ENCODE data around the gene ACP5.

The ACP5 gene

DNA sequence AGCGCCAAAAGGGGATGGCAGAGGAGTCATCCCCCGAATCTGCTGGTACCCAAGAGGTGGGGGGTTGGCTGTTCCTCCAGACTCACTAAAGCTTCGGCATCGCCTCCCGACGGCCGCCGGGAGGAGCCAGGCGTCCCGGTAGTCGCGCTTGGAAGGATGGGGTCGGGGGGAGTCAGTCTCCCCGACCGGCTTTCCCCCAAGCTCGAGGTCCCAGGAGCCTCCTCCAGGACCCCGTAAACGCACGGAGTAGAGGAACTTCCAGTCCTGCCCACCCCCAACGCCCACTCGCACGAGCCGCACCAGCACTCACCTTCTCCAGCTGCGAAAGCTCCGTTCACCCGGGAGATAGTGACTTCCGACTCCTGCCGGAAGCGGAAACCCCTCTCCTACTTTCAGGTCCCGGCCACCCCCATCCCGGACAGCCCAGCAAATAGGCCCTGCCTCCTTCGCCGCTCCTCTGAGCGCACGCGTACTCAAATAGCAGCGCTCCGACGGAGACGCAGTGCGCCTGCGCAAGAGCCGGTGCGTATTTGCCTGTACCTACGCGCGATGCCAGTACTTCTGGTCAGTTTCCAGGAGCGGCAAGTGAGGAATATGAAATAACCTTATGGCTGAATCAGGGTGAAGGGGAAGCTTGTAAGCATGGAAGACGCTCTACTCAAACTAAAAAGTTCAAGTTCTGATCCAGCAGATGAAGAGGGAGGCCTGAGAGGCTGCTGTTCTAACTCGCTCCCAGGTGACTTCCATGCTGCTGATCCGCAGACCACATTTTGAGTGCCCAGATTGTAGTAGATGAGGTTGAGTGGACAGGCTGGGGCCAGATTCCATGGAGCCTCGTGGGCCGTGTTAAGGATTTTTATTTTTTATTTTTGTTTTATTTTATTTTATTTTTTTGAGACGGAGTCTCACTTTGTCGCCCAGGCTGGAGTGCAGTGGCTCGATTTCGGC lies 18.3 kb downstream of the ACP5 start, which contains the start of gene ELOF1 (continued):
- TF ChIP-seq KLF16 (tag by site-specific recombination; IDR thresholded peaks at IDR 0.05): peak; percentile 61
- TF ChIP-seq WT1 (tag by site-specific recombination; IDR thresholded peaks at IDR 0.05): no peak
- peak; percentile 98 for TF ChIP-seq ZNF341 (tag by site-specific recombination; IDR thresholded peaks at IDR 0.05; ENCODE audit: low read depth)
- 0 out of 2 replicates have a peak, but pooled peaks have one; percentile 7 for TF ChIP-seq GLIS1 (tag by site-specific recombination; IDR thresholded peaks at IDR 0.05)
- TF ChIP-seq, protein P1, sequence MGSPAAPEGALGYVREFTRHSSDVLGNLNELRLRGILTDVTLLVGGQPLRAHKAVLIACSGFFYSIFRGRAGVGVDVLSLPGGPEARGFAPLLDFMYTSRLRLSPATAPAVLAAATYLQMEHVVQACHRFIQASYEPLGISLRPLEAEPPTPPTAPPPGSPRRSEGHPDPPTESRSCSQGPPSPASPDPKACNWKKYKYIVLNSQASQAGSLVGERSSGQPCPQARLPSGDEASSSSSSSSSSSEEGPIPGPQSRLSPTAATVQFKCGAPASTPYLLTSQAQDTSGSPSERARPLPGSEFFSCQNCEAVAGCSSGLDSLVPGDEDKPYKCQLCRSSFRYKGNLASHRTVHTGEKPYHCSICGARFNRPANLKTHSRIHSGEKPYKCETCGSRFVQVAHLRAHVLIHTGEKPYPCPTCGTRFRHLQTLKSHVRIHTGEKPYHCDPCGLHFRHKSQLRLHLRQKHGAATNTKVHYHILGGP (tag by site-specific recombination; IDR thresholded peaks at IDR 0.05): no peak
- no peak for TF ChIP-seq ZNF571 (tag by site-specific recombination; IDR thresholded peaks at IDR 0.05)
- peak; percentile 95 for TF ChIP-seq PRDM1 (tag by site-specific recombination; IDR thresholded peaks at IDR 0.05)
- TF ChIP-seq, protein P2, sequence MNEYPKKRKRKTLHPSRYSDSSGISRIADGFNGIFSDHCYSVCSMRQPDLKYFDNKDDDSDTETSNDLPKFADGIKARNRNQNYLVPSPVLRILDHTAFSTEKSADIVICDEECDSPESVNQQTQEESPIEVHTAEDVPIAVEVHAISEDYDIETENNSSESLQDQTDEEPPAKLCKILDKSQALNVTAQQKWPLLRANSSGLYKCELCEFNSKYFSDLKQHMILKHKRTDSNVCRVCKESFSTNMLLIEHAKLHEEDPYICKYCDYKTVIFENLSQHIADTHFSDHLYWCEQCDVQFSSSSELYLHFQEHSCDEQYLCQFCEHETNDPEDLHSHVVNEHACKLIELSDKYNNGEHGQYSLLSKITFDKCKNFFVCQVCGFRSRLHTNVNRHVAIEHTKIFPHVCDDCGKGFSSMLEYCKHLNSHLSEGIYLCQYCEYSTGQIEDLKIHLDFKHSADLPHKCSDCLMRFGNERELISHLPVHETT (tag by site-specific recombination; IDR thresholded peaks at IDR 0.05): 0 out of 2 replicates have a peak, but pooled peaks have one; percentile 57
- TF ChIP-seq ZNF140 (tag by site-specific recombination; IDR thresholded peaks at IDR 0.05): no peak
- TF ChIP-seq SP2 (tag by site-specific recombination; IDR thresholded peaks at IDR 0.05): peak; percentile 94
- TF ChIP-seq ZNF335 (tag by site-specific recombination; conservative IDR thresholded peaks at IDR 0.05): peak; percentile 78
- TF ChIP-seq, protein P3, sequence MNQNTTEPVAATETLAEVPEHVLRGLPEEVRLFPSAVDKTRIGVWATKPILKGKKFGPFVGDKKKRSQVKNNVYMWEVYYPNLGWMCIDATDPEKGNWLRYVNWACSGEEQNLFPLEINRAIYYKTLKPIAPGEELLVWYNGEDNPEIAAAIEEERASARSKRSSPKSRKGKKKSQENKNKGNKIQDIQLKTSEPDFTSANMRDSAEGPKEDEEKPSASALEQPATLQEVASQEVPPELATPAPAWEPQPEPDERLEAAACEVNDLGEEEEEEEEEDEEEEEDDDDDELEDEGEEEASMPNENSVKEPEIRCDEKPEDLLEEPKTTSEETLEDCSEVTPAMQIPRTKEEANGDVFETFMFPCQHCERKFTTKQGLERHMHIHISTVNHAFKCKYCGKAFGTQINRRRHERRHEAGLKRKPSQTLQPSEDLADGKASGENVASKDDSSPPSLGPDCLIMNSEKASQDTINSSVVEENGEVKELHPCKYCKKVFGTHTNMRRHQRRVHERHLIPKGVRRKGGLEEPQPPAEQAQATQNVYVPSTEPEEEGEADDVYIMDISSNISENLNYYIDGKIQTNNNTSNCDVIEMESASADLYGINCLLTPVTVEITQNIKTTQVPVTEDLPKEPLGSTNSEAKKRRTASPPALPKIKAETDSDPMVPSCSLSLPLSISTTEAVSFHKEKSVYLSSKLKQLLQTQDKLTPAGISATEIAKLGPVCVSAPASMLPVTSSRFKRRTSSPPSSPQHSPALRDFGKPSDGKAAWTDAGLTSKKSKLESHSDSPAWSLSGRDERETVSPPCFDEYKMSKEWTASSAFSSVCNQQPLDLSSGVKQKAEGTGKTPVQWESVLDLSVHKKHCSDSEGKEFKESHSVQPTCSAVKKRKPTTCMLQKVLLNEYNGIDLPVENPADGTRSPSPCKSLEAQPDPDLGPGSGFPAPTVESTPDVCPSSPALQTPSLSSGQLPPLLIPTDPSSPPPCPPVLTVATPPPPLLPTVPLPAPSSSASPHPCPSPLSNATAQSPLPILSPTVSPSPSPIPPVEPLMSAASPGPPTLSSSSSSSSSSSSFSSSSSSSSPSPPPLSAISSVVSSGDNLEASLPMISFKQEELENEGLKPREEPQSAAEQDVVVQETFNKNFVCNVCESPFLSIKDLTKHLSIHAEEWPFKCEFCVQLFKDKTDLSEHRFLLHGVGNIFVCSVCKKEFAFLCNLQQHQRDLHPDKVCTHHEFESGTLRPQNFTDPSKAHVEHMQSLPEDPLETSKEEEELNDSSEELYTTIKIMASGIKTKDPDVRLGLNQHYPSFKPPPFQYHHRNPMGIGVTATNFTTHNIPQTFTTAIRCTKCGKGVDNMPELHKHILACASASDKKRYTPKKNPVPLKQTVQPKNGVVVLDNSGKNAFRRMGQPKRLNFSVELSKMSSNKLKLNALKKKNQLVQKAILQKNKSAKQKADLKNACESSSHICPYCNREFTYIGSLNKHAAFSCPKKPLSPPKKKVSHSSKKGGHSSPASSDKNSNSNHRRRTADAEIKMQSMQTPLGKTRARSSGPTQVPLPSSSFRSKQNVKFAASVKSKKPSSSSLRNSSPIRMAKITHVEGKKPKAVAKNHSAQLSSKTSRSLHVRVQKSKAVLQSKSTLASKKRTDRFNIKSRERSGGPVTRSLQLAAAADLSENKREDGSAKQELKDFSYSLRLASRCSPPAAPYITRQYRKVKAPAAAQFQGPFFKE (tag by site-specific recombination; IDR thresholded peaks at IDR 0.05; ENCODE audit: borderline replicate concordance): no peak
- TF ChIP-seq MZF1 (tag by site-specific recombination; IDR thresholded peaks at IDR 0.05; ENCODE audit: borderline replicate concordance): 0 out of 2 replicates have a peak, but pooled peaks have one; percentile 27
- TF ChIP-seq ZNF629 (tag by site-specific recombination; IDR thresholded peaks at IDR 0.05): peak; percentile 52
- peak; percentile 71 for TF ChIP-seq ZNF10 (tag by site-specific recombination; IDR thresholded peaks at IDR 0.05)
- TF ChIP-seq ZNF350 (tag by site-specific recombination; IDR thresholded peaks at IDR 0.05): no peak
- TF ChIP-seq ZNF585B (tag by site-specific recombination; IDR thresholded peaks at IDR 0.05): no peak
- TF ChIP-seq ZBTB48 (tag by site-specific recombination; IDR thresholded peaks at IDR 0.05): no peak
- TF ChIP-seq, protein P4, sequence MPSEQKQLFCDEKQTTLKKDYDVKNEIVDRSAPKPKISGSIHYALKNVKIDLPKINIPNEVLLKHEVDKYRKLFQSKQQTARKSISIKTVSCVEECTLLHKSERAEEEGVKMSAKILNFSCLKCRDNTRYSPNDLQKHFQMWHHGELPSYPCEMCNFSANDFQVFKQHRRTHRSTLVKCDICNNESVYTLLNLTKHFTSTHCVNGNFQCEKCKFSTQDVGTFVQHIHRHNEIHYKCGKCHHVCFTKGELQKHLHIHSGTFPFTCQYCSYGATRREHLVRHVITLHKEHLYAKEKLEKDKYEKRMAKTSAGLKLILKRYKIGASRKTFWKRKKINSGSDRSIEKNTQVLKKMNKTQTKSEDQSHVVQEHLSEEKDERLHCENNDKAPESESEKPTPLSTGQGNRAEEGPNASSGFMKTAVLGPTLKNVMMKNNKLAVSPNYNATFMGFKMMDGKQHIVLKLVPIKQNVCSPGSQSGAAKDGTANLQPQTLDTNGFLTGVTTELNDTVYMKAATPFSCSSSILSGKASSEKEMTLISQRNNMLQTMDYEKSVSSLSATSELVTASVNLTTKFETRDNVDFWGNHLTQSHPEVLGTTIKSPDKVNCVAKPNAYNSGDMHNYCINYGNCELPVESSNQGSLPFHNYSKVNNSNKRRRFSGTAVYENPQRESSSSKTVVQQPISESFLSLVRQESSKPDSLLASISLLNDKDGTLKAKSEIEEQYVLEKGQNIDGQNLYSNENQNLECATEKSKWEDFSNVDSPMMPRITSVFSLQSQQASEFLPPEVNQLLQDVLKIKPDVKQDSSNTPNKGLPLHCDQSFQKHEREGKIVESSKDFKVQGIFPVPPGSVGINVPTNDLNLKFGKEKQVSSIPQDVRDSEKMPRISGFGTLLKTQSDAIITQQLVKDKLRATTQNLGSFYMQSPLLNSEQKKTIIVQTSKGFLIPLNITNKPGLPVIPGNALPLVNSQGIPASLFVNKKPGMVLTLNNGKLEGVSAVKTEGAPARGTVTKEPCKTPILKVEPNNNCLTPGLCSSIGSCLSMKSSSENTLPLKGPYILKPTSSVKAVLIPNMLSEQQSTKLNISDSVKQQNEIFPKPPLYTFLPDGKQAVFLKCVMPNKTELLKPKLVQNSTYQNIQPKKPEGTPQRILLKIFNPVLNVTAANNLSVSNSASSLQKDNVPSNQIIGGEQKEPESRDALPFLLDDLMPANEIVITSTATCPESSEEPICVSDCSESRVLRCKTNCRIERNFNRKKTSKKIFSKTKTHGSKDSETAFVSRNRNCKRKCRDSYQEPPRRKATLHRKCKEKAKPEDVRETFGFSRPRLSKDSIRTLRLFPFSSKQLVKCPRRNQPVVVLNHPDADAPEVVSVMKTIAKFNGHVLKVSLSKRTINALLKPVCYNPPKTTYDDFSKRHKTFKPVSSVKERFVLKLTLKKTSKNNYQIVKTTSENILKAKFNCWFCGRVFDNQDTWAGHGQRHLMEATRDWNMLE (tag by site-specific recombination; conservative IDR thresholded peaks at IDR 0.05; ENCODE audit: low read depth): 0 out of 2 replicates have a peak, but pooled peaks have one; percentile 43
- TF ChIP-seq ZNF664 (tag by site-specific recombination; IDR thresholded peaks at IDR 0.05): no peak
- TF ChIP-seq ZNF623 (tag by site-specific recombination; IDR thresholded peaks at IDR 0.05): peak; percentile 31; the same call in 1 of the 2 replicates
- no peak for TF ChIP-seq ZNF157 (tag by site-specific recombination; IDR thresholded peaks at IDR 0.05)
- TF ChIP-seq SP7 (tag by site-specific recombination; IDR thresholded peaks at IDR 0.05): peak; percentile 56
- TF ChIP-seq SP3 (tag by site-specific recombination; IDR thresholded peaks at IDR 0.05): peak; percentile 53
- TF ChIP-seq, protein P5, sequence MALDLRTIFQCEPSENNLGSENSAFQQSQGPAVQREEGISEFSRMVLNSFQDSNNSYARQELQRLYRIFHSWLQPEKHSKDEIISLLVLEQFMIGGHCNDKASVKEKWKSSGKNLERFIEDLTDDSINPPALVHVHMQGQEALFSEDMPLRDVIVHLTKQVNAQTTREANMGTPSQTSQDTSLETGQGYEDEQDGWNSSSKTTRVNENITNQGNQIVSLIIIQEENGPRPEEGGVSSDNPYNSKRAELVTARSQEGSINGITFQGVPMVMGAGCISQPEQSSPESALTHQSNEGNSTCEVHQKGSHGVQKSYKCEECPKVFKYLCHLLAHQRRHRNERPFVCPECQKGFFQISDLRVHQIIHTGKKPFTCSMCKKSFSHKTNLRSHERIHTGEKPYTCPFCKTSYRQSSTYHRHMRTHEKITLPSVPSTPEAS (tag by site-specific recombination; IDR thresholded peaks at IDR 0.05): no peak
